D721Med (cell line): ENCODE measurements around the gene CASD1.

Source experiments
- DNase-seq: peaks from one replicate; pipeline ENCODE4 v3.0.0; 2011; ENCODE audit warnings: low spot score; ENCODE audit not compliant: insufficient read length
- FAIRE-seq: peaks from 2 replicates; lab custom pipeline; 2011; peaks lifted over from hg19 to GRCh38; lab: Jason Lieb, UNC
- TF ChIP-seq, protein P1 (sequence below): IDR thresholded peaks from 2 replicates; pipeline ENCODE4 v1.5.1; 2012; ENCODE audit warnings: mild to moderate bottlenecking, control low read depth; ENCODE audit not compliant: insufficient read depth; ENCODE audit errors: missing control alignments

CASD1 gene

DNA sequence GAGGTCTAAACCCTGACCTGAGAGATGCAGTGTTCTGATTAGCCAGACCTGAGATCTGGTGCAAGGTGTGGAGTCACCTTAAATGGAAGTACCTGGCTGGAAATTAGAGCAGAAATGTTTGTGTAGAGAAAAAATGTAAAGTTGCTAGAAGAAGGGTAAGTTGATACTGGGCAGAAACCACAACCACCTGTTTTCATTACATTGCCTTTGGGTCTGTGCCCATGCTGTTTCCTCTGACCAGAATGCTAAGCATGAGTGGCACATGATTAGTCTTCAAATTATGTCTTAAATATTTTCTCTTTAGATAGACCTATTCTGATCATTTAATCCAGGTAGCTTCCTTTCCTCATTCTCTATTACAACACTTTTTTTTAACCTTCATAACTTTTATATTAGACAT is 69.0 kb downstream of the CASD1 start:
- DNase-seq (no peak), FAIRE-seq (no peak)
- TF ChIP-seq, protein P1, sequence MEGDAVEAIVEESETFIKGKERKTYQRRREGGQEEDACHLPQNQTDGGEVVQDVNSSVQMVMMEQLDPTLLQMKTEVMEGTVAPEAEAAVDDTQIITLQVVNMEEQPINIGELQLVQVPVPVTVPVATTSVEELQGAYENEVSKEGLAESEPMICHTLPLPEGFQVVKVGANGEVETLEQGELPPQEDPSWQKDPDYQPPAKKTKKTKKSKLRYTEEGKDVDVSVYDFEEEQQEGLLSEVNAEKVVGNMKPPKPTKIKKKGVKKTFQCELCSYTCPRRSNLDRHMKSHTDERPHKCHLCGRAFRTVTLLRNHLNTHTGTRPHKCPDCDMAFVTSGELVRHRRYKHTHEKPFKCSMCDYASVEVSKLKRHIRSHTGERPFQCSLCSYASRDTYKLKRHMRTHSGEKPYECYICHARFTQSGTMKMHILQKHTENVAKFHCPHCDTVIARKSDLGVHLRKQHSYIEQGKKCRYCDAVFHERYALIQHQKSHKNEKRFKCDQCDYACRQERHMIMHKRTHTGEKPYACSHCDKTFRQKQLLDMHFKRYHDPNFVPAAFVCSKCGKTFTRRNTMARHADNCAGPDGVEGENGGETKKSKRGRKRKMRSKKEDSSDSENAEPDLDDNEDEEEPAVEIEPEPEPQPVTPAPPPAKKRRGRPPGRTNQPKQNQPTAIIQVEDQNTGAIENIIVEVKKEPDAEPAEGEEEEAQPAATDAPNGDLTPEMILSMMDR: no peak

DNA sequence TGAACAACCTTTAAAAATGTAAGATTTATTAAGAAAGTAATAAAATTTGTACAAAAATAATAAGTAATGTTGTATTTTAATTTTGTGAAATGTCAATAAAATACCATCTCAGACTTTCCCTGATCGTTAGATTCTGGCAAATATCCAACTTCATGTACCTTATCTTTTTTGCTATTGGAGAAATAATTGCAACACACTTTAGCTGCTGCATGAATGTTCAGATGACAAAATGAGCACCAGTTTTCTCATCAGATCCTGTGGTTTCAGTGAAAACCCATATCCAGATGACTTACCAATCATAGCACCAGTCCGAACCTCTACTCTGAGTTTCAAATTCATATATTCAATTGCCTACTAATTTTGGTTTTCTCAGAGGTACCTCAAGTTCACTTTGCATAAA is 69.9 kb downstream of the CASD1 start:
- TF ChIP-seq, protein P1: no peak
- no peak for DNase-seq
- FAIRE-seq: no peak

DNA sequence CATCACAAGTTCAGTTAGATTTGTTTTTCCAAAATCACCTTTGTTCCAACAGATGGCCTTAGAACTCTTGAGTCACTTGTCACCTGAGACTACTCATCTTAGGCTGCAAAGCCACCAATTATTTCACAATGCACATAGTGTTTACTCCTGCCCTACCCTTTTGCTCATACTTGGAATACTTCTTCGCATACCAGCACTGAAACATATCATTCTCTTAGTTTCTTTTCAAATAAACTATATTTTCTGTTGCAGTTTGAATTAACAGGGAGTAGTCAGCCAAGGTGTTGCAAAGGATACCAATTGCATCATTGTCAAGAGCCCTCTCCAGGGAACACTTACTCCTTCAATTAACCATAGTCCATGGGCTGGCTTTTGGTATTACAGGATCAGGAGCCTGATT is 71.0 kb downstream of the CASD1 start:
- TF ChIP-seq, protein P1: no peak
- DNase-seq (no peak), FAIRE-seq (no peak)

DNA sequence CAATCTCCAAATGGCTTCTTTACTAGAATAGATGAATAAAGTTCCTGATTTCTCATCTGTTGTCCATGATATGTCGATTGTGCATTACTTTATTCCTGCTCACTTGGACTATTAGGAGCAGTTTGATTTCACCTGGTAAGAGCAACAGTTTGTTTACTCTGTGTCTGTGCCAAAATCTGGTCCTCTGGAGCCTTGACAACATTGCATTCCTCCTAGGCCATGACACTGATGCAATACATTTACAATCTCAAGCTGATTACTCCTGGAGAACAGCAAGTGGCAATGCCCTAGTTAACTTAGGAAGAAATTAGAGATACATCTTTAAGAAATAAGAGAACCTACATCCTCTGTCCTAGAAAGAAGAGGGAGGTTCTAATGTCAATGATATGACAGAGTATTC is 74.5 kb downstream of the CASD1 start:
- TF ChIP-seq, protein P1: no peak
- no peak for FAIRE-seq
- no peak for DNase-seq

DNA sequence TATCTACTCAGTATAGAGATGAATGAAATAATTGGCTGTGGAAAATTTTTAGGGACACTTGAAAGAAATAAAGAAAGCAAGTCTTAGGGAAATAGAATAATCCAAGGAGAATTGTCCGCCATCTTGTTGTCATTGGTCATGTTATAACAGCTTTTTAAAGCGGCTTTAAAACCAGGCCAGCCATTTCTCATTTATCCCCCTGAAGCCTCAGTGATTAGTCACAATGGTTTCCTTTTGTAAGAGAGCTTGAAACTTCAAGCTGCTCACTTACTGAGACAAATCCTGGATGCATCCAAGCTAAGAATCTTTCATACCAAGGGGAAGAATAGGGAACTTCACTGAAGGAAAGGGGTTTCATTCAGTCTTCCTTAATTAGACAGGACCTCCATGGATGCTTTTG is 78.5 kb downstream of the CASD1 start:
- no peak for FAIRE-seq
- DNase-seq: no peak
- TF ChIP-seq, protein P1: no peak

DNA sequence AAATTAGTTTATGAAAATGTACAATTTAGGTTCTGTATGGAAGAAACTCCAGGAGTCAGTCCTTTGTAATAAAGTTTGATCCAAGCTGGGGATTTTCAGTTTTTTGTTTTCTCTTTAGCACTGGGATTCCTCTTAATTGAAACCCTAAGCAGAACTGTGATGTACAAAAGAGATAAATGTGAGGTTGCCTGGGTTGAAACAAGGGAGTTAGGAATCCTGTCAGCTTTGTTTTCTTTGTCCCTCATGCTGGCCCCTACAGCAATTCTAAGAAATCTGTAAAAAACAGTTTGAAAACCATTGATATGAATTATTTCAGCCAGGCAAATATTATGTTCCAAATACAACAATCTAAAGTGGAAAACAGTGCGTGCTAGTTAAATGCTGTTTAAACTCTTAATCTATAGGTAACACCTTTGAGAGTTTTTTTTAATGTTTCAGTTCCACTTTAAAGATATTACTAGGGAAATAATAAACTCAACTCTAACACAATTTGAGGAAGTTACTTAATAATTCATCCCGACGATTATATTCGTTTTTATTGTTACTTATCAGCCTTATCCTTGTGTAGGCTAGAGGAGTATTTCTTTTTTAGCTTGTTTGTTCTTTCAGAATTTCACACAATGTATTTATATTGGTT is 81.0 kb downstream of the CASD1 start:
- TF ChIP-seq, protein P1: no peak
- no peak for DNase-seq
- no peak for FAIRE-seq

DNA sequence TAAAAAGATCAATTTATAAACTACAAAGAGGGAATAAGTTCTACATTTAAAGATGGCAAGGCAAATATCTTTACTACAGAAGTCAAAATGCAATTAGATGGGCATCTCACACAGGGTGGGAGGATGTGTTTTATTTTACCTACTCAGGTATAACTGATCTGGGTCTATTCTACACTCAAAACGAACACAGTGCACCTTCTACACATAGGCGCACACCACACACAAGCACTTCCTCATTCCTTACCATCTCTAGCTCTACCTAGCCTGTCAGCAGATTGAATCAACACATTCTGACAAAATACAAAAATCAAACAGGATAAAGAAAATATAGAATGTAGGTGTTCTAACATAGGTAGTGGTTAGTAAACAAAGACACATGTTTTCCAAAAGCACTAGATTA is 81.6 kb downstream of the CASD1 start:
- TF ChIP-seq, protein P1: no peak
- no peak for DNase-seq
- no peak for FAIRE-seq
